ENCODE measurements around the gene KIAA1217. TPM values are rescaled to one million over a fixed set of nuclear protein-coding genes. Genes with fewer than 3 reads are reported as not detected.

KIAA1217 gene
- total and polyA plus RNA-seq, 12 donors, result 6.9 to 49.5 (median 38.4) TPM

DNA sequence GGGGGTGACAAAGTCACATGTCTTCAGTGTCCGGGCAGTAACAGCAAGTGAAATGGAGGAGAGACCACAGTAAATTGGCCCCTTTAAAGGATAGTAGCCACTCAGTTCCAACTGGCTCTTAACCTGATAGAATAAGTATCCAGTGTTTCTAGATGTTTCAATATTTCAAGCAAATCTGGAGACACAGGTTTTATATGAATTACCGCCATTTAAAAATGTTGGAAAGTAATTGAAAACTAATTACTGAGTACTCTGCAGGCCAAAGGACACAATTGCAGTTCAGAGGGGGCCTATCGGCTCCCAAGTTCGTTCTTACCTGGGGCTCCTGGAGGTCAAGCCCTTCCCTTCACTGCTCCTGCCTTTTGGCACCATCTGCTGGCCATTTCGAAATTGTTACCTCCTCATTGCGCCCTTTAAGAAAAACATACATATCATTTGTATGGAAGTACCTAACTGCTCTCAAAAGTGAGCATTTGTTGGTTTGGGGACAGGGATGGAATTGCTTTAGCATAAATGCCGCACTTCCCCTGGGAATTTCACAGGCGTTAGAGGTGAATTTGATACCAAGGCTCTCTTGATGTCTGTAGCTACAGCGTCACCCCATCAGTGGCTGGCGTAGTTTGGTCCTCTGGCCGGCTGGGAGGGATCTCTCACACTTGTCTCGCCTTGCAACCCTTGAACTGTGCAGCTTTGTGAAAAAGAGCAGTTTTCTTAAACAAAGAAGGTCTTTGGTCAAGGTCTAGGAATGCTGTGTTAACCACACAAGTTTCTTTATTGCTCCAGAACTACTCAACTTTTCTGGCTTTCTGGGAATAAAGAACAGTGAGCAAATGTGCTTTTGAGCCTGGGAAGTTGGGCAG is 294.8 kb downstream of the KIAA1217 start:
- peaks cover 0 to 10% (median 0%) of the 10 kb centered on the region in 9 donors for H3K4me1 ChIP-seq
- DNase-seq (peak in 1 of 2 donors; percentile 16), ATAC-seq (peak in 3 of 8 donors; percentile 29 to 64 (median 52))
- no peak overlapping the region for H3K4me3 ChIP-seq
- no peaks in the 10 kb centered on the region for H3K27me3 ChIP-seq
- WGBS, 2 donors, result 61 to 68% methylated on average over 12 of the region's 12 CpGs
- no peak overlapping the region for H3K27ac ChIP-seq
- TF ChIP-seq, protein P1, sequence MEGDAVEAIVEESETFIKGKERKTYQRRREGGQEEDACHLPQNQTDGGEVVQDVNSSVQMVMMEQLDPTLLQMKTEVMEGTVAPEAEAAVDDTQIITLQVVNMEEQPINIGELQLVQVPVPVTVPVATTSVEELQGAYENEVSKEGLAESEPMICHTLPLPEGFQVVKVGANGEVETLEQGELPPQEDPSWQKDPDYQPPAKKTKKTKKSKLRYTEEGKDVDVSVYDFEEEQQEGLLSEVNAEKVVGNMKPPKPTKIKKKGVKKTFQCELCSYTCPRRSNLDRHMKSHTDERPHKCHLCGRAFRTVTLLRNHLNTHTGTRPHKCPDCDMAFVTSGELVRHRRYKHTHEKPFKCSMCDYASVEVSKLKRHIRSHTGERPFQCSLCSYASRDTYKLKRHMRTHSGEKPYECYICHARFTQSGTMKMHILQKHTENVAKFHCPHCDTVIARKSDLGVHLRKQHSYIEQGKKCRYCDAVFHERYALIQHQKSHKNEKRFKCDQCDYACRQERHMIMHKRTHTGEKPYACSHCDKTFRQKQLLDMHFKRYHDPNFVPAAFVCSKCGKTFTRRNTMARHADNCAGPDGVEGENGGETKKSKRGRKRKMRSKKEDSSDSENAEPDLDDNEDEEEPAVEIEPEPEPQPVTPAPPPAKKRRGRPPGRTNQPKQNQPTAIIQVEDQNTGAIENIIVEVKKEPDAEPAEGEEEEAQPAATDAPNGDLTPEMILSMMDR (IDR thresholded peaks at IDR 0.05), result peak; percentile 27 to 73 (median 62)
- intact Hi-C loops (cut with DNase I), result loop anchor here in 5 of 10 donors (5.0 to 10.0 kb wide), 4 partner anchors 119 to 291 kb away; no protein-coding TSS in a partner anchor
- peaks cover 0 to 78% (median 8%) of the 10 kb centered on the region in 9 donors for H3K36me3 ChIP-seq
- H3K9me3 ChIP-seq, result peaks cover 0 to 7% (median 0%) of the 10 kb centered on the region in 11 donors

DNA sequence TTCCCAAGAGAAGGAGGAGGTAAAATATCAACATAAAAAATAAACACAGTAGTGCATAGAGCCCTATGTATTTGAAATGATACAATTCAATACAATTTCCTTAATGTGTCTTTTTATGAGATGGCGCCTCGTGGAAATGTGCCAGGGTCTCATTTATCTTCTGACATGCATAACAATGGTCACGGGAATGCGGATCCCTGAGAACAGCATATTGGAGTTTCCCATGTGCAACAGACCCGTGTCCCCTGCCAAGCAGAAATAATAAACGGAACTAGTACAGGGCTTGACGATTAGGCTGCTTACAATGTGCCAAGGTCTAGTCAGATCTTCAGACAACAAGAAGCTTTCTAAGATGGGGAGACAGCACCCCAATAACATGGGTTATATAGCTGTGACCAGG is 296.8 kb downstream of the KIAA1217 start:
- intact Hi-C loops (cut with DNase I), result loop anchor here in 4 of 10 donors (5.0 to 10.0 kb wide), 3 partner anchors 121 to 518 kb away; no protein-coding TSS in a partner anchor
- TF ChIP-seq, protein P1 (IDR thresholded peaks at IDR 0.05), result no peak
- Histone ChIP-seq H3K4me1 (peaks cover 0 to 10% (median 0%) of the 10 kb centered on the region in 9 donors), H3K27me3 (no peaks in the 10 kb centered on the region), H3K9me3 (peaks cover 0 to 7% (median 0%) of the 10 kb centered on the region in 11 donors), H3K36me3 (peaks cover 0 to 87% (median 8%) of the 10 kb centered on the region in 9 donors), H3K4me3 (no peak overlapping the region), H3K27ac (no peak overlapping the region)
- 56 to 71% methylated on average over 7 of the region's 7 CpGs for WGBS, 2 donors
- DNase-seq (peak in 1 of 2 donors; percentile 41), ATAC-seq (peak in 5 of 8 donors; percentile 45 to 69 (median 49))

DNA sequence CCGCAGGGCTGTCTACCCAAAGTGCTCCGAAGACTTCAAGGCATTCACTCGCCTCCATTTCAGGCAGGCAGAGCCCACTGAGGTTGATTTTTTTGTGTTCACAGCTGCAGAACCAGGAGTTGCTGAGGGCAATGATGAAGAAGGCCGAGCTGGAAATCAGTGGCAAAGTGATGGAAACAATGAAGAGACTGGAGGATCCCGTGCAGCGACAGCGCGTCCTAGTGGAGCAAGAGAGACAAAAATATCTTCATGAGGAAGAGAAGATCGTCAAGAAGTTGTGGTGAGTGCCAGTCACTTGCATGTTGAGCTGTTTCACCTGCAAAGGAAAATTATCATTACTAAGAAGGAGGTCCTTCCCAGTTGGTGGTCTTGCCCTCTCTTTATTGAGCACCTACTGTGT is 304.2 kb downstream of the KIAA1217 start:
- Histone ChIP-seq H3K27me3 (no peaks in the 10 kb centered on the region), H3K27ac (no peak overlapping the region), H3K4me3 (no peak overlapping the region), H3K9me3 (no peaks in the 10 kb centered on the region), H3K4me1 (no peaks in the 10 kb centered on the region), H3K36me3 (peaks cover 0 to 88% (median 10%) of the 10 kb centered on the region in 9 donors)
- TF ChIP-seq, protein P1 (IDR thresholded peaks at IDR 0.05), result peak in 6 of 9 donors; percentile 14 to 39 (median 24)
- no peak for DNase-seq
- intact Hi-C loops (cut with DNase I), result loop anchor here in 9 of 10 donors (5.0 to 10.0 kb wide), 9 partner anchors 118 to 518 kb away; partner anchors contain the start of gene KIAA1217 (in 1 of the 9)
- no peak for ATAC-seq
- WGBS, 2 donors, result 78 to 79% methylated on average over 9 of the region's 9 CpGs

DNA sequence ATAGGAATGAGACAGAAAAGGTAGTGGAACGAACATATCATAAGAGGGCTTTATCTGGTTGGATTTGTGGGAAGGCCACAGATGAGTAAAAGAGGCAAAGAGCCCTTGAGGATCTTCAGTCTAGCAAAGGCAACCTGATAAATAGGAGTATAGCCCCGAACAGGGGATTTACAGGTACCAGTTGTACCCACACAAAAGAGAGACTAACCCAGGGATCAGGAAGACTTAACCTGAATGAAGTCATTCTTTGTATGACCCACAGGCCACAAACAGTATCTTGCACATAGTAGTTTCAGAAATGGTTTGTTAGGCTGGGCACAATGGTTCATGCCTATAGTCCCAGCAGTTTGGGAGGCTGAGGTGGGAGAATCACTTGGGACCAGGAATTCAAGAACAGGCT is 306.5 kb downstream of the KIAA1217 start:
- TF ChIP-seq, protein P1 (IDR thresholded peaks at IDR 0.05), result no peak
- no peak for ATAC-seq
- Histone ChIP-seq H3K4me3 (no peak overlapping the region), H3K9me3 (no peaks in the 10 kb centered on the region), H3K4me1 (peaks cover 0 to 11% (median 6%) of the 10 kb centered on the region in 9 donors), H3K27ac (no peak overlapping the region), H3K27me3 (no peaks in the 10 kb centered on the region), H3K36me3 (peaks cover 0 to 92% (median 16%) of the 10 kb centered on the region in 9 donors)
- 92 to 96% methylated on average over 2 of the region's 2 CpGs for WGBS, 2 donors
- no peak for DNase-seq
- intact Hi-C loops (cut with DNase I), result loop anchor here in 9 of 10 donors (5.0 to 10.0 kb wide), 9 partner anchors 121 to 523 kb away; partner anchors contain the start of gene KIAA1217 (in 1 of the 9)

All from heart right ventricle (tissue), 16 donors.